AG10803 (cell line): ENCODE data around the gene SART1.

ENCODE experiments used
- DNase-seq: peaks from one replicate; pipeline ENCODE4 v3.0.0; 2010; ENCODE audit warnings: low read depth
- H3K4me3 ChIP-seq: 2 replicates; pipeline ENCODE4 v1.5.1; 2011; ENCODE audit warnings: mild to moderate bottlenecking, low read length, control low read depth
- CTCF ChIP-seq: conservative IDR thresholded peaks from 2 replicates; pipeline ENCODE4 v1.5.1; 2011; ENCODE audit warnings: mild to moderate bottlenecking, low read length, control low read depth, inconsistent platforms

SART1 gene

DNA sequence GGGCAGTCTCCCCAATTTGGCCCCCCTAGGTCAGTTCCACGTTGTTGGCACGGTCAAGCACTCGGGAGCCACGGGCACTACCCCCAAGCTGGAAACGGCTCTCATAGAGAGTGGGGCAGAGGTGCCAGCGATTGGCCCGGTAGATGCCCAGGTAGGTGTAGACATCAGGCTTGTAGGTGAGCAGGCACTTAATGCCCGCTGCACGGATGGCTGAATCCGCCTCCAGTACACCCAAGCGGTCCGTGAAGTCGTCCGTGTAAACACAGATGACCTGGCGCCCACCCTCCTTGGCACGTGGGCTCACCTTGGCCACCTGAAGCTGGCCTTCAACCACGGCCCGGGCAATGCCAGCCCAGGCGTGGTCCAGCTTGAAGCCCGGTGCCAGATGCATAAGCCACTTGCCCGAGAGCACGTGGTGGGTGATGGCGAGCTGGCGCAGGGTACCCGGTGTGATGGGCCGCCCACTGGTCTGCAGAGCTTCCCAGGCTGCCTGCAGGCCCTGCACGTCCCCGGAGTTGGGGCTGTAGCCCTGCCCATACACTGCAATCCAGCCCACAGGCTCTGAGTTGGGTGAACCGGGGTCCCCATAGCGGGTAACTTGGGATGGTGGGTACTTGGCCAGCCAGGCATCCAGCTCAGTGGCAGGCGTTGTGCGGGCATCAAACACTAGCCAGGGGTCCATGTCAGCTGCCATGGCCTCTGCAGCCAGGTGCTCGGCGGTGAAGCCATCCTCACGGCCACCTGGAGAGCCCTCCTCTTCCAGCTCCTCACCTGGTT is 43.9 kb upstream of the SART1 start:
- TF ChIP-seq CTCF, result no peak
- no peak for DNase-seq
- H3K4me3 ChIP-seq, result peak overlapping the region; percentile 93

GRCh38 chr11:65918211-65919140 is 43.1 kb upstream of the SART1 start, which contains the start of gene C11orf68:
Gene C11orf68 (minus strand): TSS chr11:65919062. CDS start chr11:65919031, 31 bp downstream.
- peak within 1 kb of the TSS; percentile 93 for H3K4me3 ChIP-seq
- DNase-seq, result no peak
- no peak for TF ChIP-seq CTCF

DNA sequence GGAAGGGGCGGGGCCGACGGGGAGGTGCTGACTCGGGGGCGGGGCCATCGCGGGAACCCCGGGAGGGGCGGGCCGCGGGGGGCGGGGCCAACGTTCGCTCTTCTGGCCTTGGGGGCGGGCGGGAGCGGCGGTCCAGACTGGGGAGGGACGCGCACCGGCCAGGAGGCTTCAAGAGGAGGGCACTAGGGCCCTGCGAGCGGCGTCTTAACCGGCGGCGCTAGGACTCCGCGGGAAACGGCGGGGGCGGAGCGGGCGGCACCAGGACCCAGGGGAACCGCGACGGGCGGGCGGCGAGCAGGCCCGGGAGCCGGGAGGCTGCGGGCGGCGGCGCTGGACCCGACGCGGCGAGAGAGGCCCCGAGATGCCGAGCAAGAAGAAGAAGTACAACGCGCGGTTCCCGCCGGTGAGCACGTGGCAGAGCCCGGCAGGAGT is 42.4 kb upstream of the SART1 start, which contains the start of gene DRAP1:
Gene DRAP1, plus strand, starts transcription at position 286 of the 432 bp plus-strand sequence. Its CDS starts 76 bp downstream, at position 362.
- H3K4me3 ChIP-seq, result peak within 1 kb of the TSS; percentile 93
- DNase-seq, result peak; percentile 99
- no peak for TF ChIP-seq CTCF

- TF ChIP-seq CTCF, result no peak
- H3K4me3 ChIP-seq, result peak overlapping the region; percentile 78
- DNase-seq, result no peak
Measured at GRCh38 chr11:65919573-65920371, 41.8 kb upstream of the SART1 start.

GRCh38 chr11:65920372-65920802 is 41.1 kb upstream of the SART1 start:
- no peak for TF ChIP-seq CTCF
- DNase-seq, result no peak
- peak overlapping the region; percentile 78 for H3K4me3 ChIP-seq

DNA sequence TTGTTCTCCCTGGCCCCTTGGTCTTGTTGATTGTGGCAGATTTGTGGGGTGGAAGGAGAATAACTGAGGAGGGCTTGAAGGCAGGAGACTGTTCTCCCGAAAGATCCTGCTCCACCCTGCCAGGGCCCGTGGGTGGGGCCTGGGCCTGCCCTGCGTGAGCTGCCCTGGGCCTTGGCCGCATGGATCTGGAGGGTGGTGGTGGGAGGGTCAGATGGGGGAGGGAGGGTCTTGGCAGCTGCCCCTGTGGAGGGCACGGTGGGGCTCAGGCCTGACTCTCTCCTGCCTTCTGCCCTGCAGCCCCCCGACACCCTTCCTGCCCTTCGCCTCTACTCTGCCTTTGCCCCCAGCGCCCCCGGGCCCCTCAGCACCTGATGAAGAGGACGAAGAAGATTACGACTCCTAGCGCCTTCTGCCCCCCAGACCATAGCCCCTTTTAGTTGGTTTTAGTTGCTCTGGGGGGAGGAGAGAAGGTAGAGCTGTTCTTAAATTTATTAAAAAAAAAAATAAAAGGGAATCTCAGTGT is 40.4 kb upstream of the SART1 start:
- peak overlapping the region; percentile 78 for H3K4me3 ChIP-seq
- DNase-seq, result no peak
- TF ChIP-seq CTCF, result no peak
